ENCODE data around the gene ECHS1. TPM values are rescaled to one million over a fixed set of nuclear protein-coding genes. Genes with fewer than 3 reads are reported as not detected.

The ECHS1 gene
- total and polyA plus RNA-seq, 10 of the 15 experiments (the other 5 are each of a cell fraction or from before 2014, with no cell fraction given) = 32.7 to 164 (median 62.4) TPM

GRCh38 chr10:133381036-133381435, 7.9 kb upstream of the ECHS1 start:
- CTCF ChIA-PET = interaction anchor here (1.3 kb wide), 1 partner anchor 11 kb away, joined by 3 read pairs; no protein-coding TSS in a partner anchor
- no peak for FAIRE-seq
- RAD21 ChIA-PET (ENCODE audit: unreplicated experiment) = interaction anchor here (3.8 kb wide), 1 partner anchor 9 kb away, joined by 13 read pairs; no protein-coding TSS in a partner anchor

GRCh38 chr10:133379801-133380666, 6.9 kb upstream of the ECHS1 start:
- peaks cover 3% of the 10 kb centered on the region; the same call in 1 of the 2 replicates for H3K79me2 ChIP-seq (ENCODE audit: control insufficient read depth, insufficient read depth, low read length)
- intact Hi-C loops (cut with micrococcal nuclease; ENCODE audit: unreplicated experiment) = no loop called here
- ChIA-PET RAD21 (ENCODE audit: unreplicated experiment) (interaction anchor here (2.2 to 3.8 kb wide), 2 partner anchors 8 to 10 kb away, joined by 7 to 13 read pairs; no protein-coding TSS in a partner anchor), SMC1A (ENCODE audit: uncharacterized antibody, unreplicated experiment) (interaction anchor here (1.5 kb wide), 1 partner anchor 50 kb away, joined by 5 read pairs; no protein-coding TSS in a partner anchor), CTCF (interaction anchor here (1.3 kb wide), 1 partner anchor 12 kb away, joined by 3 read pairs; no protein-coding TSS in a partner anchor), POLR2A (interaction anchor here (1.7 kb wide), 1 partner anchor 11 kb away, joined by 4 read pairs; no protein-coding TSS in a partner anchor)
- no peaks in the 10 kb centered on the region for H3K9me3 ChIP-seq (replicated peaks; ENCODE audit: control insufficient read depth, insufficient read depth, low read length)
- FAIRE-seq (no peak), ATAC-seq (no peak), DNase-seq (ENCODE audit: low read depth, low spot score) (no peak)
- peak overlapping the region; percentile 48; the same call in 1 of the 2 replicates for H3K27ac ChIP-seq (ENCODE audit: control insufficient read depth, insufficient read depth)
- peaks cover 9% of the 10 kb centered on the region for H3K4me1 ChIP-seq (ENCODE audit: control insufficient read depth, insufficient read depth, low read length)
- H3K4me2 ChIP-seq (ENCODE audit: control insufficient read depth, insufficient read depth) = peak overlapping the region; percentile 68
- 0 out of 2 replicates have a peak, but pooled peaks have one; percentile 17 for TF ChIP-seq HDGF (IDR thresholded peaks at IDR 0.05)
- TF ChIP-seq YBX1 (IDR thresholded peaks at IDR 0.05) = no peak
- TF ChIP-seq PKNOX1 (IDR thresholded peaks at IDR 0.05) = no peak
- peak; percentile 13 for TF ChIP-seq POLR2A (IDR thresholded peaks at IDR 0.05; ENCODE audit: low read depth, low read length)
- TF ChIP-seq USF1 (IDR thresholded peaks at IDR 0.05; ENCODE audit: borderline replicate concordance, extremely low read length, insufficient read depth, low read depth, low read length) = no peak
- TF ChIP-seq WRNIP1 (IDR thresholded peaks at IDR 0.05; ENCODE audit: borderline replicate concordance, low read depth, low read length) = no peak
- no peaks in the 10 kb centered on the region for H4K20me1 ChIP-seq (ENCODE audit: control insufficient read depth, insufficient read depth)
- peak overlapping the region; percentile 70 for H3K9ac ChIP-seq (ENCODE audit: control insufficient read depth, insufficient read depth, low read length)
- 76% methylated on average over 31 of the region's 36 CpGs for WGBS (ENCODE audit: insufficient coverage, insufficient replicate concordance, low lambda C conversion rate, missing lambda C conversion rate)
- no peaks in the 10 kb centered on the region for H3K36me3 ChIP-seq (ENCODE audit: control insufficient read depth in 2 of 2, insufficient read depth in 2 of 2, low read length in 1 of 2)
- H2AFZ ChIP-seq (ENCODE audit: control insufficient read depth, low read depth, low read length) = peak overlapping the region; percentile 80
- no TSS peak for BruUV-seq (replicated peaks)
- H3K27me3 ChIP-seq (replicated peaks in 1 of 2; ENCODE audit: control insufficient read depth in 2 of 2, insufficient read depth in 2 of 2, low read length in 1 of 2) = no peaks in the 10 kb centered on the region
- H3K4me3 ChIP-seq = peak overlapping the region; percentile 85
- in situ Hi-C loops (cut with MboI) = no loop called here

More at GRCh38 chr10:133381036-133381435, 7.9 kb upstream of the ECHS1 start:
- H3K27me3 ChIP-seq (replicated peaks in 1 of 2; ENCODE audit: control insufficient read depth in 2 of 2, insufficient read depth in 2 of 2, low read length in 1 of 2) = no peaks in the 10 kb centered on the region
- peaks cover 3% of the 10 kb centered on the region; the same call in 1 of the 2 replicates for H3K79me2 ChIP-seq (ENCODE audit: control insufficient read depth, insufficient read depth, low read length)
- intact Hi-C loops (cut with micrococcal nuclease; ENCODE audit: unreplicated experiment) (no loop called here), in situ Hi-C loops (cut with MboI) (no loop called here)
- H3K9ac ChIP-seq (ENCODE audit: control insufficient read depth, insufficient read depth, low read length) = no peak overlapping the region
- DNase-seq (ENCODE audit: low read depth, low spot score) (no peak), ATAC-seq (no peak)
- no peak overlapping the region for H3K27ac ChIP-seq (ENCODE audit: control insufficient read depth, insufficient read depth)
- H3K4me3 ChIP-seq = no peak overlapping the region
- no peak for TF ChIP-seq TCF3 (IDR thresholded peaks at IDR 0.05; ENCODE audit: borderline replicate concordance, insufficient read depth, low read depth, low read length)
- no peak for TF ChIP-seq RCOR1 (conservative IDR thresholded peaks at IDR 0.05; ENCODE audit: low read depth, low read length)
- BruUV-seq (replicated peaks) = no TSS peak
- peaks cover 9% of the 10 kb centered on the region for H3K4me1 ChIP-seq (ENCODE audit: control insufficient read depth, insufficient read depth, low read length)
- no peaks in the 10 kb centered on the region for H3K9me3 ChIP-seq (replicated peaks; ENCODE audit: control insufficient read depth, insufficient read depth, low read length)
- H3K36me3 ChIP-seq (ENCODE audit: control insufficient read depth in 2 of 2, insufficient read depth in 2 of 2, low read length in 1 of 2) = no peaks in the 10 kb centered on the region
- no peak overlapping the region; the same call in 1 of the 2 replicates for H3K4me2 ChIP-seq (ENCODE audit: control insufficient read depth, insufficient read depth)
- ChIA-PET POLR2A (interaction anchor here (1.7 kb wide), 1 partner anchor 10 kb away, joined by 4 read pairs; no protein-coding TSS in a partner anchor), SMC1A (ENCODE audit: uncharacterized antibody, unreplicated experiment) (interaction anchor here (1.5 kb wide), 1 partner anchor 52 kb away, joined by 5 read pairs; no protein-coding TSS in a partner anchor)
- WGBS (ENCODE audit: insufficient coverage, insufficient replicate concordance, low lambda C conversion rate, missing lambda C conversion rate) = 36% methylated on average over 8 of the region's 8 CpGs
- H2AFZ ChIP-seq (ENCODE audit: control insufficient read depth, low read depth, low read length) = no peak overlapping the region
- H4K20me1 ChIP-seq (ENCODE audit: control insufficient read depth, insufficient read depth) = no peaks in the 10 kb centered on the region

Measured in GM12878 (cell line).